ENCODE results near the gene CDH26. TPM values are rescaled to one million over a fixed set of nuclear protein-coding genes. Genes with fewer than 3 reads are reported as not detected.

Gene CDH26
- total and polyA plus RNA-seq, 2 of the 13 experiments (the other 11 are each of a cell fraction or from before 2014, with no cell fraction given), result 0.40 to 1.1 TPM

GRCh38 chr20:59940129-59940955, 17.9 kb upstream of the CDH26 start, which contains the start of the genes FAM217B and PPP1R3D (continued):
- TF ChIP-seq, protein P1, sequence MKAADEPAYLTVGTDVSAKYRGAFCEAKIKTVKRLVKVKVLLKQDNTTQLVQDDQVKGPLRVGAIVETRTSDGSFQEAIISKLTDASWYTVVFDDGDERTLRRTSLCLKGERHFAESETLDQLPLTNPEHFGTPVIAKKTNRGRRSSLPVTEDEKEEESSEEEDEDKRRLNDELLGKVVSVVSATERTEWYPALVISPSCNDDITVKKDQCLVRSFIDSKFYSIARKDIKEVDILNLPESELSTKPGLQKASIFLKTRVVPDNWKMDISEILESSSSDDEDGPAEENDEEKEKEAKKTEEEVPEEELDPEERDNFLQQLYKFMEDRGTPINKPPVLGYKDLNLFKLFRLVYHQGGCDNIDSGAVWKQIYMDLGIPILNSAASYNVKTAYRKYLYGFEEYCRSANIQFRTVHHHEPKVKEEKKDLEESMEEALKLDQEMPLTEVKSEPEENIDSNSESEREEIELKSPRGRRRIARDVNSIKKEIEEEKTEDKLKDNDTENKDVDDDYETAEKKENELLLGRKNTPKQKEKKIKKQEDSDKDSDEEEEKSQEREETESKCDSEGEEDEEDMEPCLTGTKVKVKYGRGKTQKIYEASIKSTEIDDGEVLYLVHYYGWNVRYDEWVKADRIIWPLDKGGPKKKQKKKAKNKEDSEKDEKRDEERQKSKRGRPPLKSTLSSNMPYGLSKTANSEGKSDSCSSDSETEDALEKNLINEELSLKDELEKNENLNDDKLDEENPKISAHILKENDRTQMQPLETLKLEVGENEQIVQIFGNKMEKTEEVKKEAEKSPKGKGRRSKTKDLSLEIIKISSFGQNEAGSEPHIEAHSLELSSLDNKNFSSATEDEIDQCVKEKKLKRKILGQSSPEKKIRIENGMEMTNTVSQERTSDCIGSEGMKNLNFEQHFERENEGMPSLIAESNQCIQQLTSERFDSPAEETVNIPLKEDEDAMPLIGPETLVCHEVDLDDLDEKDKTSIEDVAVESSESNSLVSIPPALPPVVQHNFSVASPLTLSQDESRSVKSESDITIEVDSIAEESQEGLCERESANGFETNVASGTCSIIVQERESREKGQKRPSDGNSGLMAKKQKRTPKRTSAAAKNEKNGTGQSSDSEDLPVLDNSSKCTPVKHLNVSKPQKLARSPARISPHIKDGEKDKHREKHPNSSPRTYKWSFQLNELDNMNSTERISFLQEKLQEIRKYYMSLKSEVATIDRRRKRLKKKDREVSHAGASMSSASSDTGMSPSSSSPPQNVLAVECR (CRISPR knock-in tag; IDR thresholded peaks at IDR 0.05; ENCODE audit: borderline replicate concordance), result peak; percentile 86; the same call in 1 of the 2 replicates
- no peak for TF ChIP-seq CENPX (CRISPR knock-in tag; IDR thresholded peaks at IDR 0.05)
- no peak for TF ChIP-seq HMGA1 (CRISPR knock-in tag; conservative IDR thresholded peaks at IDR 0.05)
- peak; percentile 69; the same call in 1 of the 2 replicates for TF ChIP-seq MEF2D (CRISPR knock-in tag; IDR thresholded peaks at IDR 0.05)
- no peak for TF ChIP-seq FOXP1 (IDR thresholded peaks at IDR 0.05)
- peak; percentile 10 for TF ChIP-seq FOXP1 (CRISPR knock-in tag; IDR thresholded peaks at IDR 0.05)
- peak; percentile 93 for TF ChIP-seq NCOR1 (IDR thresholded peaks at IDR 0.05; ENCODE audit: borderline replicate concordance, low read length)
- TF ChIP-seq ZNF253 (CRISPR knock-in tag; IDR thresholded peaks at IDR 0.05; ENCODE audit: borderline replicate concordance), result 0 out of 2 replicates have a peak, but pooled peaks have one; percentile 76
- TF ChIP-seq THYN1 (CRISPR knock-in tag; IDR thresholded peaks at IDR 0.05; ENCODE audit: borderline replicate concordance, low read depth), result peak; percentile 97; the same call in 1 of the 2 replicates
- peak; percentile 73; the same call in 1 of the 2 replicates for TF ChIP-seq HMGXB3 (CRISPR knock-in tag; IDR thresholded peaks at IDR 0.05; ENCODE audit: borderline replicate concordance)
- TF ChIP-seq KLF9 (CRISPR knock-in tag; IDR thresholded peaks at IDR 0.05; ENCODE audit: low read depth), result peak; percentile 88; the same call in 1 of the 2 replicates
- no peak; the same call in 1 of the 2 replicates for TF ChIP-seq FOXJ3 (CRISPR knock-in tag; IDR thresholded peaks at IDR 0.05; ENCODE audit: borderline replicate concordance)
- TF ChIP-seq, protein P2, sequence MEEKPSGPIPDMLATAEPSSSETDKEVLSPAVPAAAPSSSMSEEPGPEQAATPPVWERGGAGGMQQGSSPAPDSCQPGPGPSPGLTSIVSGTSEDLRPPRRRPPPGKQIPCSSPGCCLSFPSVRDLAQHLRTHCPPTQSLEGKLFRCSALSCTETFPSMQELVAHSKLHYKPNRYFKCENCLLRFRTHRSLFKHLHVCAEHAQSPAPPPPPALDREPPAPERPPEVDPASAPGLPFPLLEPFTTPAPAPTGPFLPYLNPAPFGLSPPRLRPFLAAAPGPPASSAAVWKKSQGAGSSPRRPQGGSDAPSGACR (CRISPR knock-in tag; IDR thresholded peaks at IDR 0.05), result peak; percentile 64; the same call in 1 of the 2 replicates
- peak; percentile 64; the same call in 1 of the 2 replicates for TF ChIP-seq HNRNPL (IDR thresholded peaks at IDR 0.05; ENCODE audit: low read depth, low read length)
- peak; percentile 92 for TF ChIP-seq BCL3 (CRISPR knock-in tag; IDR thresholded peaks at IDR 0.05)
- TF ChIP-seq BRD4 (CRISPR knock-in tag; IDR thresholded peaks at IDR 0.05), result no peak; the same call in none of the 2 replicates
- no peak for TF ChIP-seq ZNF496 (CRISPR knock-in tag; IDR thresholded peaks at IDR 0.05; ENCODE audit: insufficient replicate concordance)
- TF ChIP-seq ZNF879 (CRISPR knock-in tag; IDR thresholded peaks at IDR 0.05), result peak; percentile 39; the same call in 1 of the 2 replicates

Data from HepG2 (cell line).